NCI-H2227 (cell line): ENCODE data around the gene MCM6.
A peak's percentile ranks its signal among the peaks of the same experiment; 100 is the strongest.
"Not testable (repeated sequence)": the region's sequence is repeated elsewhere in the genome, so short reads cannot be mapped to it uniquely, and the experiment has no call there.

ENCODE experiments used
- DNase-seq: peaks from one replicate; lab custom pipeline; 2025; ENCODE audit not compliant: unreplicated experiment; lab: John Stamatoyannopoulos, UW

Gene MCM6

DNA sequence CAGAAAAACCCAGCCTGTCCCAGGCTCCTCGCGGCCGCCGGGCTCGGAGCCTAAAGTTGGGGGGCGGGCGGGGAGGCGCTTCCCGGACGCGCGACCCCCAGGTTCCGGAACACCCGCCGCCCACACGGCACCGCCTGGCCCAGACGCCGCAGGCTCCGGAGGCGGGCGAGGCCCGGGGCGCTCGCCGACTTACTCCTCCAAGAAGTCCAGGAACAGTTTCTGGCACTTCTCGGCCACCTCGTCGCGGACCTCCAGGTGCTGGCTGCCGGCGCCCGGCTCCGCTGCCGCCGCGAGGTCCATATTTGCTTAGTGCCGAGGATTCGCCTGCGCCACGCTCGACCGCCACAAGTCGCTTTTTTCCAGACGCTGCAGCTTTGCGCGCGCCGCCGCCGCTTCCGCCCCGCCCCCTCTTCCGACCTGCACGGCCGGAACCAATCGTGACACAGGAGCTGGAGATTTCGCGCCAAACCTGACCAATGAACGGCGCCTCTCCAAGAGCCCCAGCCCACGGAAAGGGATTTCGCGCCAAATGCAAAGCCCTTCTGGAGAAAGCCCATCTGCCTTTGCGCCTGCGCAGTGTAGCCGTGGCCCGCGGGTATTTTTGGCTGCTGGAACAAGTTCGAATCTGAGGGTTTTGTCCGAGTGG is at the start of gene MCM6:
Gene MCM6, minus strand, starts transcription at position 378 of the 646 bp plus-strand sequence. Its CDS starts 78 bp downstream, at position 300.
- peak; percentile 100 for DNase-seq

DNA sequence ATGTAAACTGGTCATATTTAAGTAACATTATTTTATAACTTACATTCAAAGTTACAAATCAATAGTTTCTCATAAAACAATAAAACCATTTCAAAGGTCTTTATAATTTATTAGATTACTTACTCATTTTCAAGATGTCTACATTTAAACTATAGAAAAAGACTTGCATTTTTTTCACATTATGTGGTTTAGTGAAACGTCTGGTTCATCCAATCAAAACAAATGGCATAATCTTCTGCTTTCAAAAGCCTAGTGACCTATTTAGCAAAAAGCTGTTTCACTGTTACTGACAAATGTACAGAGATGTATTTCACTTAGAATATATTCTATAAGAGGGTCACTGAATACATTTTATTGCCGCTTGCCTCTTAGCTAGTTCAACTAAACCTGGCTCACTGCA is 49.3 kb upstream of the MCM6 start:
- DNase-seq = no peak

DNA sequence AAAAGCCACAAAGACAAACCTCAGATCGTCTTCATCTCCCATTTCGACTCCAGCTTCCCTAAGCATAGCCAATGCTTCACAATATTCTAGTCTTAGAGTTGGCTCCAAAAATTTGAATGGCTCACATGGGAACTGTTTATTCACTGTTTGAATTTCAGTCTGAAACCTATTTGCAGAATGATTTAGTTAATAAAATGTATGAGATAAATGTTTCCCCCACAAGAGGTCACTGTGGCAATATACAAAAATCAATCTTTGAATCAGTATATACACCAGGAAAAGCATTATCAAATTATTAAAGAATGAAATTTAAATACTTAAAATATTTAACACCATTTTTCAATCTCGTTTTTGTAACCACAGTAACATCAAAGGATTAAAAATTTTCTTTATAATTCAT is 40.0 kb upstream of the MCM6 start:
- DNase-seq = peak; percentile 68

DNA sequence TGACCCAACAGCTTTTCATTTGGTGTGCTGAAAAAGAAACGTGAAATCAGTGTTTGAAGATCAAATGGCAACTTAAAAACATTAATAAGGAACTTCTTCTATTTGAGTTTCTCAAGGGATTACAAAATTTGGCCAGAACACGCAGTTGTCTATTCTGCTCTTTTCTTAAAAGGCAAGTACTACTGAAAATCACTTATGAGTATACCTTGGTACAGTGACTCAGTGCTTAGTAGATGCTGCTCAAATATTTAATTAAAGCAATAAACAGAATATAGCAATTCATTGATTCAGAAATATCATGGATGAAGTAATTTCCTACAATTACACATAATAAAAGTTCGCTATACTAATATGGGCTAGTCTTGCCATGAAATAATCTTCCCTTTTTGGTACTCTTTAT is 38.2 kb upstream of the MCM6 start:
- DNase-seq = no peak

DNA sequence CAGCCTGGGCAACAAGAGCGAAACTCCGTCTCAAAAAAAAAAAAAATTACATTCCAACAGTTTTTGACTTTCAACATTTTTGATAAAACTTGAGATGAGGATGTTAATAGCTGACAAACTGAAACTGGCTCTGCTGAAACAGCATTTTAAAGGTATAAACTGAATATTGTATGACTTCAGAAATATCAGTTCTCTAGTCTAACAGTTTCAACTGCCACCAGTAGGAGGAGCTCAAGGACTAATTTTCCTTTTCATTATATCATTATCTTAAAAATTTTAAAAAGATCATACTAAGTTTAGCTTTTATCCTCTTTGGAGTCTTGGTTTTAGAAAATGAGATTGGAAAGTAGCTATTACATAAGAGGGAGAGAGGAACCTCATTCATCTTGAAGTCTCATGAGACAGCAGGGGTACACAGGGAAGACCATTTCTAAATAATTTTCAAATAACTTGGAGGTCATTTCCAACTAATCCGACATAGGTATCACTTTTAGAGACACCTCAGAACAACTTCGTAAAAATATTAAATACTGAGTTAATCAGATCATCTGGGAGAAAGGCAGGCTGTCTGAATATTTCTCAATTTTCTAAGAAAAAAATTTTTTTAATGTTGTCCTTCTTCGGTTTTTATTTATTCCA is 37.6 kb upstream of the MCM6 start:
- DNase-seq = peak; percentile 73

DNA sequence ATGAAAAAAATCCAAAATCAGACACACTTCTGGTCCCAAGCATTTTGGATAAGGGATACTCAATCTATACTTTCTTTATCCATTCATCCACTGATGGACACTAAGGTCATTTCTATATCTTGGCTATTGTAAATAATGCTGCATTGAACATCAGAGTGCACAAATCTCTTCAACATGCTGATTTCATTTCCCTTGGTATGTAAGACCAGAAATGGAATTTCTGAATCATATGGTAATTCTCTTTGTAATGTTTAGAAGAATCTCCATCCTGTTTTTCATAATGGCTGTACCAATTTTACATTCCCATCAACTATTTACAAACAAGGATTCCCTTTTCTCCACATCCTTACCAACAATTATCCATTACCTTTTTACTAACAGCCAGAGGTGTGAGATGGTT is 33.7 kb upstream of the MCM6 start:
- DNase-seq = no peak

DNA sequence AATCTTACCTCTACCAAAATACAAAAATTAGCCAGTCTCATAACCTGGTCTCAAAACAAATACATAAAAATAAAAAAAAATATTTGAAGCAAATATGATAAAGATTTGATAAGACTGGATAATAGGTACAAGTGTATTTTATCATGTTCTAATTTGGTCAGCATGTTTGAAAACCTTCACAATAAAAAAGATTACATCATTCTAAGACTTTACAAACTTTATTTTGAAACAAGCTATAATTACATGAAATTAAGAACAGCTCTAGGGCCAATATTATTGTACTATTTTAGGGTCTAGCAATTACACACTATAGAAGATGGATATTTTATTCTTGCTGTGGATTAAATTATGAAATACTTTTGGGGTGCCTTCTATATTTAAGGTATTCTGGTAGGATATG is 29.4 kb upstream of the MCM6 start:
- DNase-seq = no peak

DNA sequence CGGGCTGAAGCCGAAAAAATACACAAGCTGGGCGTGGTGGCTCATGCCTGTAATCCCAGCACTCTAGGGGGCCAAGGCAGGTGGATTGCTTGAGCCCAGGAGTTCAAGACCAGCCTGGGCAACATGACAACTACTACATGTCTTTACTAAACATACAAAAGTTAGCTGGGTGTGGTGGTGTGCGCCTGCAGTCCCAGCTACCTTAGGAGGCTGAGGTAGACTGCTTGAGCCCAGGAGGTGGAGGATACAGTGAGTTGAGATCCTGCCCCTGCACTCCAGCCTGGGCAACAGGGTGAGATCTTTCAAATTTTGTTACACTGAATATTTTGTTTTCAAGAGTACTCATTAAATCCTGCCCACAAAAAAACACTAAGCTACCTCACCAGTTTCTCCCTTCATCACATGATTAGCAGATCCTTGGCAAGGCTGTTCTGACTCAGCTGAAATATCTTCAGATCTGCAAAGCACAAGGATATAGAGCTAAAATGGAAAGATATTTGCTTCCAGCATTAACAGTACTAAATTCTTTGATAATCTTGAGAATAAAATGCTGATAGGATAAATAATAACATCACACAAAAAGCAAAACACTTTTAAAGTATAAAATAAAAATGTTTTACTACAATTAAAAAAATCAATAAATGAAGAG is 28.2 kb upstream of the MCM6 start:
- DNase-seq = no peak

DNA sequence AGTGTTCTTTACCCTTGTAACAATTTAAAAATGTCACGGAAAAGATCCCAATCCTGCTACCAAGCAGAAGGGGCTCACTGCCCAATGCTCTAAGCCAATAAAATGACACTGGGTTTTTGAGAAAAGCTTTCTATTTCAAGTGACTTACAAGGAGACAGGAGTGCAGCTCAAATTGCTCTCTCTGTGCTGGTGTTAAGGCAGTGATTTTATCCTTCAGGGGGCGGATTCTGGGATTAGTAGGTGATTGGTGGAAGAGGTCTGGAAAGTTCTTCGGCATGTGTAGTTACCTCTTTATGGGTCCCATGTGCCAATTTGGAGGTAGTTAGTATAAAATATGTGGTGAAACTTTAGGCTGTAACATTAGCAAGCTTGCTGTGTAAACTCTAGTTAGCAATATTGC is 27.4 kb upstream of the MCM6 start:
- no peak for DNase-seq

DNA sequence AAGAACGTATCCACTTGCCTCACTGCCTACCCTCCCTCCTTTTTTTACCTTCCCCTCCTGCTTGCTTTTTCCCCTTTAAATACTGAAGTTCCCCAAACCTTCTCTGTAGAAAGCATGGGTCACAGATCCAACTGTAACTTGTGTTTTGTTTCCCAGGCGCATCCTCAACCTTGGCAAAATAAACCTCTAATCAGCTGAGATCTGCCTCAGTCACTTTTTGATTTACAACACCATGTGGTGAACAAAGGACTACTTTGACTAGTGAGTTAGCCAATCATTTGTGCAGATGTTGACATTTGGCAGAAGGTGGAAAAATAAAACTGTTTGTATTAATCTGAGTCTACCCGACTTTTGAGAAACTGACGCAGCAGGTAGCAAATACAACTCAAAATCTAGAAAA is 23.3 kb upstream of the MCM6 start:
- no peak for DNase-seq

DNA sequence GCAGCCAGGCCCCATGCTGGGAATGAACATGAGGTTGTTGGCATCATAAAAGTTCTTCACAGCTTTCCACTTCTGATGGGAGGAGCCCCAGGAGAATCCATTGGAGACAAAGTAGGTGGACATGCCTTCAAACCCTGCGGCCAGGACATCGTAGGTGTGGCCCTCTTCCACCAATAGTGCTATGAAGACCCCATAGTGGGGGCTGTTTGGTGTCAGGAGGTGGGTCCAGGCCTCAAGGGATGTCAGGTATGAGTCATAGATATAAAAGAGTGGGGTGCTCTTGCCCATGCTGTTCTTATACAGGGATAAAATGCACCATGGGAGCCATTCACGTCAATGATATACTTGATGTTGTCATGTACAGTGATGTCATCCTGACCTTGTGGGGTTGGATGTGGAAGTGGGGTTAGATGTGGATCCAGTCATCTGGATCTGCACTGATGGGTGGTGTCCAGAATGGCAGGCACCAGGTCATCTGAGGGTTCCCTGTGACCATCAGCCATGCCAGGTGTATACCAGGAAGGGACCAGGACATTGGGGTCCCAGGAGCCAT is 22.1 kb upstream of the MCM6 start:
- DNase-seq = no peak

DNA sequence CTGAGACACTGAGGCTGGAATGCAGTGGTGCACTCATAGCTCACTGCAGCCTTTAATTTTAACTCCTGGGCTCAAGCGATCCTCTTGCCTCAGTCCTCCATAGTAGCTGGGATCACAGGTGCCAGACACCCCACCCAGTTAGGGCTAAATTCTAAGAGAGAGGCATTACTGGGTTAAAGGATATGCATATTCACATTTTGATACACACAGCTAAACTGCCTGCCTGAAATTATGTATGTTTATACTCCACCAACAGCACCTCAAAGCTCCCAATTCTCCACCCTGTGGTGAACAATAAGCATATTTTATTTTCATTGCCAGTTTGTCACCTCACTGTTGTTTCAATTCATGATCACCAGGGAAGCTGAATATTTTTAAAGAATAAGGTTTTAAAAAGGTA is 18.7 kb upstream of the MCM6 start:
- no peak for DNase-seq

DNA sequence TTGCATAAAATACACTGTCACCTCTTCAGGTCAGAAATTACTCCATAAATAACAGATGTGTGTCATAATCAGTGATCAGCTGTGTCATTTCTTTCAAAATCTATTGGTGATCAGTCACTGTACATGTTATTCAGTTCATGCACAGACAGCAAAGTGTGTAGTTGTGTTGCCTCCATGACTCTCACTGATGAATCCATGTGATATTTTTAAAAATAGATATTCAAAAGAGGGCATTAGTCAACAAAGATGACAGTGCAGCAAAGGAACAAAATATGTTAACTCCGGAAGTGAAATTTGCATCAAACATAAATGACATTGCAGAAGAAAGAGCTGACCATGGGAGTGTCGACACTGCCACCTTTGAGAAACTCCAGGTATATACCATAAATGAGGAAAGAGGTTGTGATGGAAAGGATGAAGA is 17.1 kb upstream of the MCM6 start:
- DNase-seq = no peak

DNA sequence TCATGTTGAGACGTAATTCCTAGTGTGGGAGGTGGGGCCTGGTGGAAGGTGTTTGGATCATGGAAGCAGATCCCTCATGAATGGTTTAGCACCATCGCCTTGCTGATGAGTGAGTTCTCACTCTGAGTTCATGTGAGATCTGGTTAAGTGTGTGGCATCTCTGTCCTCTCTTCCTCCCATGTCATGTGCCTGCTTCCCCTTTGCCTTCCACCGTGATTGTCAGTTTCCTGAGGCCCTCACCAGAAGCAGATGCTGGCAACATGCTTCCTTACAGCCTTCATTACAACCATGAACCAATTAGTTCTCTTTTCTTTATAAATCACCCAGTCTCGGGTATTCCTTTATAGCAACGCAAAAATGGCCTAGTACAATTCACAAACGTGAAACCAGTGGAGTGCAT is 14.6 kb upstream of the MCM6 start:
- DNase-seq = no peak

DNA sequence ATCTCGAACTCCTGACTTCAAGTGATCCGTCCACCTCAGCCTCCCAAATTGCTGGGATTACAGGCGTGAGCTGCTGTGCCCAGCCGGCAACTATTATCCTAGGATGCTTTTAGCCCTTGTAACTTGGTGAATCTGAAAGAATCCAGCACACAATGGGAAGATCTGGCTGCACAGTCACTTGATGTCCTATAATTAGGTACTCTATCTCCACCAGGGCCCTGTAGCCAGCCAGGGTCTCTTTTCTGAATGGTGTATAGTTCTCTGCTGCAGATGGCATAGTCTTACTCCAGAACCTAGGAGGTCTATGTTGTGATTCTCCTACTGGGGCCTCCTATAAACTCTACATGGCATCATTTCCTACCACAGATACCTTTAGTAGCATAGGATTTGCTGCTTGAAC is 13.9 kb upstream of the MCM6 start:
- DNase-seq = no peak

DNA sequence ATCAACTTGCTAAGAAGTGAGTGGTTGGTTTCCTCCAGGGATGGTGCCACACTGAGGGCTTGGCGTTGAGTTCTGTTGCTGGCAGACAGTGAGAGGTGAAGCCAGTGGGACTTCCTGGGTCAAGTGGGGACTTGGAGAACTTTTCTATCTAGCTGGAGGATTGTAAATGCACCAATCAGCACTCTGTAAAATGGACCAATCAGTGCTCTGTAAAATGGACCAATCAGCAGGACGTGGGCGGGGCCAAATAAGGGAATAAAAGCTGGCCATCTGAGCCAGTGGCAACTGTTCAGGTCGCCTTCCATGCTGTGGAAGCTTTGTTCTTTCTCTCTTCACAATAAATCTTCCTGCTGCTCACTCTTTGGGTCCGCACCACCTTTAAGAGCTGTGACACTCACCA is 12.3 kb upstream of the MCM6 start:
- DNase-seq = not testable (repeated sequence)

DNA sequence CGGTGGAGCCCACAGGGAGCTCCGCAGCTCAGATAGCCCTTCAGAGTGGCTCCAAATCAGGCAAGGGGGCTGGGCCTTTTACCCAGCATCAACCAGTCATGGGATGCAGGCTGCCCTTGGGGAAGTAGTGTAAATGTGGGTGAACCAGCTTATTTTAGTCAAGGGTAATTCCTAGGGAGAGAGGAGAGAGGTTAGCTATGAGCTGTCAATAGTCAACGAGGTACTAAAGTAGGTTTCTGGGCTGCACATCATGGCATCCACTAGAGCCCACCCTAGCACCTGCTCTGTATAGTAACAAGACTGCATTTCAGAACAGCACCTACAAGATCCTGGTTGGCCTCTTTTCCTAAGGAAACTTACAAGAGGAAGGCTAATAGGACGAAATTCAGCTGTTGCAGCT is 9.5 kb upstream of the MCM6 start:
- no peak for DNase-seq

DNA sequence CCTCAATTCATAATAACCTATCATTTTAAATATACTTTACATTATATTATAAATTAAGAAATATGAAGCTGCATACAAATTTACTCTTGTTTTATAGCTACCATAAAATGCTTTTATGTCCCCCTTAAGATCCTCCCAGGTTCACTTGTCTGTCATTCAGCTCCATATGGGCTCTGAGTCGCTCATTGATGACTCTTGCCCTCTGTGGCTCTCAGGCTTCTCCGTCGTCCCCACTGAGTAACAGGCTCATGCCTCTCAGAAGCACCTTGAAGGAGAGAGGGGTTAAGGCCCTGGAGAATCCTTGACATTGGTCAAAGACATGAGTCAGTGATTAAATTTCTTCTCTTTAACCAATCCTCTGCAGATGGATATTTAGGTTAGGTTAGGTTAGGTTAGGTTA is 6.2 kb upstream of the MCM6 start:
- DNase-seq = peak; percentile 20

DNA sequence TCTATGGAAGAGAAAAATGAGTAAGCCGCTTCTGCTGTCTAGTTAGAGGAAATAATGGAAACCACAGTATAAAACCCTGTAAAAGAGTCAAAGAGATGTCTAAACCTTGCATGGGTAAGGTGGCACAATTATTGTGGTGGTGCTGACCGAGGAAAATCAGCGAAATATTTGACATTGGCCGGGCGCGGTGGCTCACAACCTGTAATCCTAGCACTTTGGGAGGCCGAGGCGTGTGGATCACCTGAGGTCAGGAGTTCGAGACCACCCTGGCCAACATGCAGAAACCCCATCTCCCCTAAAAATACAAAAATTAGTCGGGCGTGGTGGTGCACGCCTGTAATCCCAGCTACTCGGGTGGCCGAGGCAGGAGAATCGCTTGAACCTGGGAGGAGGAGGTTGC is 527 bp upstream of the MCM6 start:
- not testable (repeated sequence) for DNase-seq

DNA sequence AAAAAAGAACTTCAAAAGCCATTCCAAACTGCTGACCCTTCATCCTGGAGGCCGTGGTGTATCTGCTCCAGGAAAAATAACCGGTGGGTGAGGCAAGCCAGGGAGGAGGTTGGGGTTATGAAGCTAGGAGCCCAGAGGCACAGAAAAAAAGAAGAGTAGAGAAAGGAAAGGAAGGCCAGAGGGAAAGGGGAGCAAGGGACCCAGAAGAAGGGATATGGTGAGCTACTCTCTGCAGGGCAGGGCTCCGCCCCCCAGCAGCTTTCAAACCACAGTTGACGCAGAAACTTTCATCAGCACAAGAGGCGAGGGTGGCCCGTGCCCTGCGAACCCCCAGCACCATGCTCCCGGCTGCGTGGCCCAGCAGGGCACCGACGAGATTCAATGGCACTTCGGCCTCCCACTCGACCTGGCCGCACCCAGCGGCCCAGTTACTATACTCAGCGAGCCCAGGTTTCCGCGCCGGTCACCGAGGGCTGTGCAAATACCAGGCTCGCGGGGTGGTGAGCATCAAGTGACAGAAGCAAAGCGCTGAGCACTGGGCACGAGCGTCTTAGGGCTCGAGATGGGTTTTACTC is 665 bp downstream of the MCM6 start:
- DNase-seq = peak; percentile 71

DNA sequence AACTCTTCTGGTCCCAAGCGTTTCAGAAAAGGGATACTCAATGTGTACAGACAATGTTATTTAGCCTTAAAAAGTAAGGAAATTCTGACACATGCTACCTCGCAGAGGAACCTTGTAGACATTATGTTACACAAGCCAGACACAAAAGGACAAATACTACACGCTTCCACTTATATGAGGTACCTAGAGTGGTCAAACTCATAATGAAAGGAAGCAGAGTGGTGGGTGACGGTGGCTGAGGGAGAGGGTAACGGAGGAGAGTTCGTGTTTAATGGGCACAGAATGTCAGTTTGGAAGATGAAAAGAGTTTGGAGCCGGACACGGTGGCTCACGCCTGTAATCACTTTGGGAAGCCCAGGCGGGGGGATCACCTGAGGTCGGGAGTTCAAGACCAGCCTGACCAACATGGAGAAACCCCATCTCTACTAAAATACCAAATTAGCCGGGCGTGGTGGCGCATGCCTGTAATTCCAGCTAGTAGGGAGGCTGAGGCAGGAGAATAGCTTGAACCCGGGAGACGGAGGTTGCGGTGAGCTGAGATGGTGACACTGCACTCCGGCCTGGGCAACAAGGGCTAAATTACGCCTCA is 1.4 kb downstream of the MCM6 start:
- DNase-seq = no peak

DNA sequence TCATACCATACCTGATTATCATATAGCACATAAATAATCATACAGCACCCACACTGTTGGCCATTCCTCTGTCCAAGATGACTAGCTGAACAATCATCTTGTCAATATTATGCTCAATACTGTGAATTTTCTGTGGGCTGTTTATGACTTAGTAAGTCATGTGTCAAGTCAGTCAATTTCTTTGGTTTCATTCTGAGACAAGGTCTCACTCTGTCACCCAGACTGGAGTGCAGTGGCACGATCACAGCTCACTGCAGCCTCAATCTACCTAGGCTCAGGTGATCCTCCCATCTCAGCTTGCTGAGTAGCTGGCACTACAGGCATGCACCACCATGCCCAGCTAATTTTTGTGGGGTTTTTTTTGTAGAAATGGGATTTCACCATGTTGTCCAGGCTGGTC is 5.7 kb downstream of the MCM6 start:
- DNase-seq = no peak
